ENCODE measurements around the gene PDE4D.

DNA sequence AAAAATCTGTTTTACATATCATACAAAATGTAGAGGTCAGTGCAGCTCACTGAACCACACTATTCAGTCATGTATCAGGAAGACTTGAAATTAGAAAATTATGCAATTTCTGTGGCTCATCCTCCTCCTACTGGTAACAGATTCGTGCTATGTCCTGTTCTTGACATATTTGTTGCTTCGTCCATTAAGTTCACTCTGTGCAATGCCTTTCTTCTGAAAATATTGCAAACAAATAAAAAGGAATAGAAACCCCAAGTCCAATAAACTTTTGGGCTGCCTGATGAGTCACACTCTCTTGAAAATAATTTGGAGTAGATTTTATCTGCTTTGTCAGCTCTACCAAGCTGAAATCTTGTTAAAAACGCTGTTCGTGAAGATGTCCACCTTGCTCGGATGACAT, 919.4 kb downstream of the PDE4D start:
- TF ChIP-seq EZH2 (IDR thresholded peaks at IDR 0.05; ENCODE audit: low read length, unreplicated experiment) (no peak), CTCF (conservative IDR thresholded peaks at IDR 0.05; ENCODE audit: low read depth, low read length) (0 out of 2 replicates have a peak, but pooled peaks have one; percentile 12)
